ENCODE measurements around the gene EML4. TPM values are rescaled to one million over a fixed set of nuclear protein-coding genes. Genes with fewer than 3 reads are reported as not detected.

Gene EML4
- total and polyA plus RNA-seq, 2 donors (not counting 1 experiment from before 2014, with no cell fraction given) = 49.4 to 134 TPM

DNA sequence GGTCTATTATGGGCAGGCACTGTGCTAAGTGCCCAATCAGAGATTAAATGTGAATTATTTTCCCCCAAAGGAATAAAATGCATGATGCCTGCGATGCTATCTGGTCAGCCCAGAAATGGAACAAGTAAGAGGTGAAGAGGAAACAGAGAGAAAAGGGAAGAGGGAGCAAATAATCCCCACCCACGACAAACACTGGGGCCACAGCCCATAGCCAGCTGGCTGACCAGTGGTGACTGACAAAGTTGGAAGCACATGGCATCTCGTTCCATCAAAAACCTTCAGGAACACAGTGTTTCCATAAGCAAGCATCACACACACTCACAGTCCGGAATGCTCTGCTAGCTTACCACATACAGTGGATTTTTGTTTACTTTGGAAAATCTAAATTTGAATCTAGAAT, 213.0 kb downstream of the EML4 start:
- DNase-seq (no peak), ATAC-seq (ENCODE audit: low read depth) (no peak)
- Histone ChIP-seq H3K79me2 (ENCODE audit: control insufficient read depth, insufficient read depth, low read length) (no peaks in the 10 kb centered on the region), H3K27me3 (replicated peaks in 1 of 4; ENCODE audit: control extremely low read depth in 1 of 4, control insufficient read depth in 3 of 4, insufficient read depth in 4 of 4, low read length in 3 of 4) (peaks cover 0 to 6% (median 0%) of the 10 kb centered on the region in 4 experiments), H3K36me3 (replicated peaks in 1 of 2; ENCODE audit: control extremely low read depth in 1 of 2, control insufficient read depth in 1 of 2, extremely low read depth in 1 of 2, insufficient read depth in 2 of 2, low read length in 1 of 2) (no peaks in the 10 kb centered on the region), H2AFZ (ENCODE audit: insufficient read depth, low read depth, low read length, poor library complexity, severe bottlenecking) (no peak overlapping the region), H3K4me3 (ENCODE audit: control extremely low read depth in 1 of 5, extremely low read depth in 1 of 5, insufficient read depth in 1 of 5, low read depth in 2 of 5, low read length in 4 of 5) (no peak overlapping the region), H3K4me2 (replicated peaks; ENCODE audit: low read depth, low read length, poor library complexity, severe bottlenecking) (no peak overlapping the region), H3K4me1 (ENCODE audit: control insufficient read depth in 2 of 2, insufficient read depth in 2 of 2, low read length in 2 of 2) (no peaks in the 10 kb centered on the region), H3K9ac (ENCODE audit: low read length) (no peak overlapping the region), H3K9me3 (ENCODE audit: control extremely low read depth in 1 of 3, control insufficient read depth in 2 of 3, insufficient read depth in 1 of 3, low read length in 2 of 3) (no peaks in the 10 kb centered on the region), H4K20me1 (ENCODE audit: control insufficient read depth, insufficient read depth, low read length, poor library complexity, severe bottlenecking) (no peaks in the 10 kb centered on the region), H3K27ac (ENCODE audit: low read length in 2 of 2) (no peak overlapping the region)
- POLR2A ChIA-PET = no interaction called here
- intact Hi-C loops (cut with micrococcal nuclease) = no loop called here
- Mint-ChIP-seq H3K27me3 (peaks cover 15% of the 10 kb centered on the region), H3K4me1 (no peaks in the 10 kb centered on the region), H3K9me3 (ENCODE audit: insufficient read depth) (no peaks in the 10 kb centered on the region), H3K27ac (no peak overlapping the region), H3K4me3 (no peak overlapping the region)
- CTCF ChIA-PET = interaction anchor here (0.6 kb wide), 1 partner anchor 293 kb away, joined by 3 read pairs; no protein-coding TSS in a partner anchor
- 67% methylated on average over 1 of the region's 4 CpGs for WGBS (ENCODE audit: insufficient coverage)
- TF ChIP-seq EZH2 (IDR thresholded peaks at IDR 0.05; ENCODE audit: borderline replicate concordance, insufficient read depth, low read depth, low read length, poor library complexity, severe bottlenecking) = no peak

Other genes with a start within 250 kb of the EML4 start
- gene PKDCC, start 121.3 kb upstream of the EML4 start, total RNA-seq = 0.20 TPM in 1 of 2 replicates, not detected in the other
- 0.45 and 0.82 TPM in 2 replicates for gene PKDCC, start 121.3 kb upstream of the EML4 start, polyA plus RNA-seq
- gene COX7A2L, start 191.9 kb downstream of the EML4 start, total RNA-seq = 66.7 and 68.1 TPM in 2 replicates
- gene COX7A2L, start 191.9 kb downstream of the EML4 start, polyA plus RNA-seq = 39.4 and 40.6 TPM in 2 replicates